Activated gamma-delta T cell treated with anti-CD3 and anti-CD28 coated beads, Interleukin-2, amount 50 U/mL, for 16 hours (primary cell): Measurements from ENCODE around the gene RIMBP2.
"Not testable (repeated sequence)": the region's sequence is repeated elsewhere in the genome, so short reads cannot be mapped to it uniquely, and the experiment has no call there.

Experiments used
- DNase-seq: peaks from one replicate; pipeline ENCODE4 v3.0.0-alpha.2; 2020; ENCODE audit warnings: low read depth

Gene RIMBP2

DNA sequence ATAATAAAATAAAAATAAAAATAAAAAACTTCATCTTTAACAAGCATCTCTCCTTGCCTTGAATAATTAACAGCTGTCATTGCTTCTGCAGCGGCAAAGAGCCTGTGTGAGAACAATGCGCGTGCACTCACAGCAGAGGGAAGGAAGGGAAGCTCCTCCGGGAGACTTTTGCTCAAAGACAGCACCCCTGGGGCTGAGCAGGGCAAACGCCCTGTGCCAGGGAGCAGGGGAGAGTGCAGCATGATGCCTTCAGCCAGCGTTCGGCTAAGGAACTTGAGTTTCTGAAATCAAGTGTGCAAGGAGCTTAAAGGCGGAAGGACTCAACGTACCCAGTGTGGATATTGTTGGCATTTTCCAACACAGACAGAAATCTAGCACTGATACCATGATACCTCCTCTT, 120.5 kb downstream of the RIMBP2 start:
- DNase-seq, result no peak

DNA sequence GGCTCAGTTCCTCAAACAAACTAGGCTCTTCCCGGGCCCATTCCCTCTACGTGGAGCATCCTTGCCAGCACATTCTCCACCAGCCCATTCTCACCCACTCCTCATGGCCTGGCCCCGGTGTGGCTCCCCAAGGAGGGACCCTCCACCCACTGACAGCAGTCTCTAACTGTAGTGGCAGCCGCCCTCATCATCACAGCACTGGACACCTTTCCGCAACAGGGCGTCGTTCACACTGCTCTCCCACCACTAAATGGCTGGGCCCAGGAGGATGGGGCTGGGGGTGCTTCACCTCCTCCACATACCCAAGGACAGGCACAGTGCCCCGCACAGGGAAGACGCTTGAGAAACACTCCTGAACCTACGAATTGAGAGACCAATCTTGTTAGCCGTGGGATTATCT, 123.0 kb downstream of the RIMBP2 start:
- no peak for DNase-seq

DNA sequence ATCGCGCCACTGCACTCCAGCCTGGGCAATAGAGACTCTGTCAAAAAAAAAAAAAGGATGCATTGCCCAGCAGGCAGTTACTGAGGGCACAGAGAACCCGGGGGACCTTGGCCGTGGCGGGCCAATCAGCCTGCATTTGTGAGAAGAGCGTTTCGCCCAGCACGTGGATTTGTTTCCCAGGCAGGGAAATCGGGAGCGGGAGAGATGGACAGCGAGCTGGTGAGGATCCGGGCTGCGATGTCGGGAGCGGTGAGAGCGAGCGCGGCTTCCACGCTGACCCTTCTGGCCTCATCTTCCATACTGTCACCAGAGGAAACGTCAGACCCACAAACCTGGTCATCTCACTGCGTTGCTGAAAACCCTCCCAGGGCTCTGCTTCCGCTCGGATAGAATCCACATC, 123.5 kb downstream of the RIMBP2 start:
- DNase-seq, result no peak

DNA sequence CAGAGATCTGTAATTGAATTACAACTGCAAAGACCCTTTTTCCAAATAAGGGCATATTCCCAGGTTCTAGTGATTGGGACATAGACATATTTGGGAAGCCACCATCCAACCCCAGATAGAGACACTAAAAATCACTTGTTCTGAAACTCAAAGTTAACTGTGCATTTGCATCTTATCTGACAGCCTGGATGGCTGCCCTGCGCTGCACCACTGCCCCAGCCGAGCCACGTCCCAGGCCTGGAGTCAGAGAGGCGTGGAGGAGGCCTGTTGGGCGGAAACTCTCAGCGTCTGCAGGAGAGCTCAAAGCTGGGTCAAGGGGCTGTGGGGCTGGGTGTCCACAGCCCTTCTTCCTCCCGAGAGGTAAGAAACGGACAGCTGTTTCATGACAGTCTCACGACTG, 124.4 kb downstream of the RIMBP2 start:
- DNase-seq, result no peak

DNA sequence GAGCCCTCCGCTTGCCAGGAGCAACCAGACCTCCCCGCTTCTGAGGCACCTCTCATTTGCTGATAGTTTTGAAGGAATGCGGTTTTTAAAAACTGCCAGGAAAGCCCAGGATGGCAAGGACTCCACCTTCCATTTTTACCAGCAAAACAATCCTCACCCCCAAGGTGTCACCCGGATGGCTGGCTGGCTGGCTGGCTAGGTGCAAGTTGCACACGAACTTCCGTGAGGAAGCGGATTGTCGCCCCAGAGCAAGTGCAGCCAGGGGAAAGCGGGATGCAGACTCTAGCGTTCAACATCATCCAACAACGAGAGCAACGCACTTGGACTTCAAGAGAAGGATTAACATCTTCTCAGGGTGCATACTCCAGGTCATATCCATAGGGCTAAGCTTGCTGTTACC, 125.4 kb downstream of the RIMBP2 start:
- no peak for DNase-seq

DNA sequence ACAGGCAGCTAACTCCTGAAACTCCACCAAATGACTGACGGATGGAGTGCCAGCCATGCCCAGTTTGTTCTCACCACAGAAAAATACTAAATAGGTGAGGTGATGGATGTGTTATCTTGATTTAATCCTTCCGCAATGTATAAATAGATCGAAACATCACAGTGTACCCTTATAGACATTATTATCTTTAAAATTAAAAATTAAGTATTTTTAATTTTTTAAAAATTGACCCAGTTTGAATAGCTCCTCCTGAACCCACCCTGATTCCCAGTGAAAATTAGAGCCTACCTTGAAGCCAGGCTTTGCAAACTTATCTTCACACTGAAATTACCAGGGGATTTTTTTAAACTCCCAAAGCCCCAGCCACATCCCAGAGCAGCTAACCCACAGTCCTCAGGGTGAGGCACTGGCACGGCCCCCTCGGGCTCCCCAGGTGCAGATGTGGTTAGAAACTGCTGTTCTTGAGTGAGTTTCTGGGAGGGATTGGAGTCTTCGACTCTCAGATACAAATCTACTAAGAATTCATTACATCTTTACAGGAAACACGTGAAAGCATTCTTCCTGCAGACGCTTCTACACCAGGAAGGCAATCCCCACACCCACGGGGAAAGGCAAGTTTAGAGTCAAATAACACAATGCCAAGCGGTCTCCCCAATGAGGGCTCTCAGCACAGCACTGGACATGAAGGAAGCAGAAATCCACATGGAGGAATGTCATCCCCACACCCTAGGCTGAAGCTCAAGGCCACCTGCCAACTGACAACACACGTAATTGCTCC, 126.4 kb downstream of the RIMBP2 start:
- no peak for DNase-seq

DNA sequence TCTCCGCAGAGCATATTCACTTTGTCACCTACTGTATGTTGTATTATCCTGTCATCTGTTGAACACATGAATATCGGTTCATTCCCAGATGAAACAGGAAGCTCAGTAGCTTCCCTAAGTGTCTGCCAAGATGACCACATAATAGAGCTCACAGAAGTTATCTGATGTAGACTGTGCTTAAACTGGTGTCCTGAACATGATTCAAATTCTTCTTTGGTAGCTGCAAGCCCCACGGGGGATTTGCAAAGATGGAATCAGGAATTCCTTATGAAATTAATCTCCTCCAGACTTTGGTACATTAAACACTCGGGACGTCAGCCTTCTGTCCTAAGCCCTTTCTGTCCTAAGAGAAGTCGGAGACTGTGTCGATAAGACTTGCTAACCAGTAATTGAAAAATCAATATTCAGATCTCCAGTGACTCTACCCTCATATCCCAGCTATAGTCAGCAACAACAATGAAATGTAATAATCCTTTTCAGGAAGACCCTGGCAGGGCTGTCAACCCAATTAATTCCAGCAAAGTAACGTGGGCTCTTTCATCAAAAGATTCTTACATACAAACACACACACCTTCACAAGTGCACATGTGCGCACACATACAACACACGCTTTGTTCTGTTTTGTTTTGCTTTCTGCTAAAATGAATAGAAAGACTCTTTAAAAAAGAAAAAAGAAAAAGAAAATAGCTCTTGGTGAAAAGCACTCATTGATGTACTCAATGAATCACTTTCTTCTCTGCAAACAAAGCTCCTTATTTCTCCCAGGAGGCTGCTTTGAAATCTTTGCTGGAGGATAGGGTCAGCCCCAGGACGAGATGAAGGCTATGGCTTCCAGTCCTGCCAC, 127.2 kb downstream of the RIMBP2 start:
- DNase-seq, result no peak

DNA sequence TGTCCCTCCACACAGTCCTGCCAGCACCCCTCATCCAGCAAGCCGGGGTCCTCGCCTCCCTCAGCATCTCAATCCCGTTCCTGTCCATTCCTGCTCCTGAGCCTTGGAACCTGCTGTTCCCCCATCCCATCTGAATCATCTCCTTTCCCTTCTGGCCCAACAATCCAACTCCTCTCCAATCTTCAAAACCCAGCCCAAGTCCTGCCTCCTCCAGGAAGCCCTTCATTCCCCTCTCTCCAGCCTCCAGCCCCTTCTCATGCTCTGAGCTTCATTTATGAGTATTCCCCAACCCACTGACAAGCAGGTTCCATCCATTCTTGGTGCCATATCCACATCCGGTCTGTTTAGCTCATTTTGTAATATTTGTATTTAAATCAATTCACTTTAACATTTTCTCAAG, 128.1 kb downstream of the RIMBP2 start:
- no peak for DNase-seq

DNA sequence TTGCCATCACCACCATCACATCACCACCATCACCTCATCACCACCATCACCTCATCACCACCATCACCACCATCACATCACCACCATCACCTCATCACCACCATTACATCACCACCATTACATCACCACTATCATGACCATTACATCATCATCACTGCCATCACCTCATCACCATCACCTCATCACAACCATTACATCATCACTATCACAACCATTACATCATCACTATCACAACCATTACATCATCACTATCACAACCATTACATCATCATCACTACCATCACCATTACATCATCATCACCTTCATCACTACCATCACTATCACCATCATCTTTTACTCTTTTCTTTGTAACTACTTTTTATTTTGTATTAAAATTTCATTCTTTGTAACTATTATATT, 131.6 kb downstream of the RIMBP2 start:
- not testable (repeated sequence) for DNase-seq

DNA sequence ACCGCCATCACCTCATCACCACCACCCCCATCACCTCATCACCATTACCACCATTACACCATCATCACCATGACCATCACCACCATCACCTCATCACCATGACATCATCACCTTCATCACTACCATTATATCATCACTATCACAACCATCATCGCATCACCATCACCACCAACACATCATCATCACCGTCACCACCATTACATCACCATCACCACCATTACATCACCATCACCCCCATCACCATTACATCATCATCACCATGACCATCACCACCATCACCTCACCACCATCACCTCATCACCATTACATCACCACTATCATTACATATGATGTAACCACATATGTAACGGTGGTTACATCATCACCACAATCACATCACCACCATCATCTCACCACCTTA, 132.3 kb downstream of the RIMBP2 start:
- DNase-seq, result no peak

DNA sequence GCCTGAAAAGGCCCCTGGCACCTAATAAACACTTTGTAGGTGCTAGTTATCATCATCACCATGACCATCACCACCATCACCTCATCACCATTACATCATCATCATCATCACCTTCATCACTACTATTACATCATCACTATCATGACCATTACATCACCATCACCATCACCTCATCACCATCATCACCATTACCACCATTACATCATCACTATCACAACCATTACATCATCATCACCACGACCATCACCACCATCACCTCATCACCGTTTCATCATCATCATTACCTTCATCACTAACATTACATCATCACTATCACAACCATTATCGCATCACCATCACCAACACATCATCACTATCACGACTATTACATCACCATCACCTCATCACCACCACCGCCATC, 132.8 kb downstream of the RIMBP2 start:
- DNase-seq, result no peak

DNA sequence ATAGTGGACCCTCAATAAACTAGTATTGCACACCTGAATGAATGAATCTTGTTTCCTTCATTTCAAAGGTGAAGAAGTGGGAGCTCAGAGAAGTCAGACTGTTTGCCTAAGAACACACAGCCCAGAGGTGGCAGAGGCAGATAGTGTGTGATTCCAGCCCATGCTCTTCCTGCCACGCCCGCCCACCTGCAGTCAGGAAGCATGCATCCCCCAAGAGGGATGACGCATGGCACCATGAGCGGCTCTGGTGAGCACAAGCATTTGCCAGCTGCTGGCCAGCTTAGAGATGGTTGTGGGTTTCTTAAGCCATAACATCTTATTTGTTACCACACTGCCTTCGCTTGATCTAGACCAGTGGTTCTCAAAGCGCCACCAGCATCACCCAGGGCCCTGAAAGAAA, 133.8 kb downstream of the RIMBP2 start:
- DNase-seq, result no peak

DNA sequence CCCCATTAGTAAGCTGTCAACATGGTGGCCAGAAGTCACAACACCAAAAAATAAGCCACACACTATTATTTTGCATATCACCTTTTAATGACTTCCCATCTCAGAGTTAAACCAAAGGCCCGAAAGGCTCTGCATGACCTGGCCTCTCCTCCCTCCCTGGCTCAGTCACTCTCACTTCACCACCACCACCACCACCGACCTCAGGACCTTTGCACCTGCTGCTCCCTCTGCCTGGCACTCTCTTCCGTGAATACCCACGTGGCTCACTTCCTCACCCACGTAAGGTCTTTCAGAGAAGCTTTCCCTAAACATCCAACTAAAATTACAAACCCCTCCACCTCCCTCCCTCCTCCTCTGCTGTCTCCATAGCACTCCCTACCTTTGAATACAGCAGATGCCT, 134.3 kb downstream of the RIMBP2 start:
- no peak for DNase-seq

DNA sequence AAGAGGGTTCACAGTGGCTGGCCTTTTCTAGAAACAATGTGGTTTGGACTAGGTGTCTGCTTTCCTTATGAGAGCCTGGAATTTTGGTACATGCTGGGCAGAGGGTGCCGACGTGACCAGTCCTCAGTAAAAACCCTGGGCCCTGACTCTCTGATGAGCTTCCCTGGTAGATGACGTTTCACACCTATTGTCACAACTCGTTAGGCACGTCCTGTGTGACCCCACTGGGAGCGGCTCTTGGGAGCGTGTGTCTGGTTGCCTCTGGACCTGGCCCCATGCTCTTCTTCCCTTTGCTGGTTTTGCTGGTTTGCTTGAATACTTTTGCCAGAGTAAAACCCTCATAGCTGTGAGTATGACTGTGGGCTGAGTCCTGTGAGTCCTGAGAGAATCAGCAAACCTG, 136.9 kb downstream of the RIMBP2 start:
- DNase-seq, result no peak

DNA sequence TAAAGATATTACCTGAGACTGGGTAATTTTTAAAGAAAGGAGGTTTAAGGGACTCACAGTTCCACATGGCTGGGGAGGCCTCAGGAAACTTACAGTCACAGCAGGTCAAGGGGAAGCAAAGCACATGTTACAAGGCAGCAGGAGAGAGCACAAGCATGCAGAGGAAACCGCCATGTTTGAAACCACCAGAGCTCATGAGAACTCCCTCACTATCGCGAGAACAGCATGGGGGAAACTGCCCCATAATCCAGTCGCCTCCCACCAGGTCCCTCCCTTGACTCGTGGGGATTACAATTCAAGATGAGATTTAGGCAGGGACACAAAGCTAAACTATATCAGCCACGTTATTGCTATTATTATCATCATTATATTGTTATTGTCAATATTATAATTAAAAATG, 138.7 kb downstream of the RIMBP2 start:
- DNase-seq, result no peak

DNA sequence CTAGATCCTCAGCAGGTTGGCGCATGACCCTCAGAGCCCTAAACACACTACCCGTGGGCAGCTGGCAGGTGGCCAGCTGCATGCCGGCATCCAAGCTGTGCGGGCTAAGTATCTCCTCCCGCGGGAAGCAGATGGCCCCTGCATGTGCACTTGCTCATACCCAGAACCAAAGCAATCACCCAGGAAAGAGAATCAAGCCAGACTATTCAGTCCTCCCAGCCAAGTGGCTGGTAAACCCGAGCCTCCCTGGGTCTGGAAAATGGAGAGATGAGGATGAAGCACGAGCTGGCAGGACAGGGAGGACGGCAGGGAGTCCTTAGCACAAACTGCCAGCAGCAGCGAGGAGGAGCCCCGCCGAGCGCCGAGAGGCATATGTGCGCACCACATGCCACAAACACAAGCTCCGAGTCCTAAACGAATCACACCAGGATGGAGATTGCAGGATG, 139.7 kb downstream of the RIMBP2 start:
- no peak for DNase-seq

DNA sequence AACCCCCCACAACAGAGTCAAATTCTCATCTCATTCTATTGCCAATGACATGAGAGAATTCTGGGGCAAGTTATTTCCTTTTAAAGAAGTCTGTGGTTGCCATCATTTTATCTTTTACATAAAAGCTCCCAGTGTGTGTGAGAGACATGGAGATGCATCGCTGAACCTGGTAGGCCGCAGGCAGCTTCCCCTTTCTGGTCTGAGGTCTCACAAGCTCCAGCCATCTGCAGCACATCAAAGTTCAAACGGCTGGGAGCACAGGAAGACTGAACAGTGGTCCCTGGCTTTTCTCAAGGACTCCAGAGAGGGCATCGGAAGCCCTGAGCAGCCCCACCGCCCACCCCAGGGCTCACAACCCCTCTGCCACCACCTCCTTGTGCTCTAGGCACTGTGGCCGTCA, 141.7 kb downstream of the RIMBP2 start:
- no peak for DNase-seq

DNA sequence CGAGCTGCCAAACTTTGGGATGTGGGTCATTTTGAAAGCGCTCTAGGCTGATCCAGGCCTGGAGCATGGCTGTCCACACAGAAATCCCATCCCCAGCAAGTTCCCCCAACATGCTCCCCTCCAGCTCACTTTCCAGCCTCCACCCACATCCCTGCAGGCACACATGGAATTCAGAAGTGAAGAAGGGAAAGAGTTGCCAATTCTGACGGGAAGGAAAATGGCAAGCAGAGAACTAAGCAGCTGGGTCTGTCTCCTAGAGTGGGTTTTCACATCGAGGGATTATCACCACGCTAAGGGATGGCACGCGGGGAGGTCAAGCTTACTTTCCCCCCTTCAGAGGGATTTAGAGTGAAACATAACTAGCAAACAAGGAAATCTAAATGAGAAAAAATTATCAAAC, 142.3 kb downstream of the RIMBP2 start:
- DNase-seq, result no peak

DNA sequence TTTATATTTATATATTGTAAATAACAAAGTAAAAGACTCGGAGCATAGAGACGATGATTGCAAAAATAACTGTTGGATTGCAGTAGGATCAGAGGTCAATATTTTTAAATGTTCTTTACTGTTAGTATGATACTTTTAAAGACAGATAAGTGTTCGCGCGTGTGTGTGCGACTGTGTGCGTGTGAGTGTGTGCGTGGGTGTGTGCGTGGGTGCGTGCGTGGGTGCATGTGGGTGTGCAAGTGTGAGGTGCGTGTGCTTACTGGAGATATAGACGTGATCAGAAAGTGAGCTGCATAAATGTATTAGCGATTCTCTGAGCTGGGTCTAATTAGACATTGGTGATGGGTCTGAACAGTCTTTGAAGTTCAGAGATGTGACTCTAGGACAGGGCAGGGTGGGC, 142.9 kb downstream of the RIMBP2 start:
- no peak for DNase-seq

DNA sequence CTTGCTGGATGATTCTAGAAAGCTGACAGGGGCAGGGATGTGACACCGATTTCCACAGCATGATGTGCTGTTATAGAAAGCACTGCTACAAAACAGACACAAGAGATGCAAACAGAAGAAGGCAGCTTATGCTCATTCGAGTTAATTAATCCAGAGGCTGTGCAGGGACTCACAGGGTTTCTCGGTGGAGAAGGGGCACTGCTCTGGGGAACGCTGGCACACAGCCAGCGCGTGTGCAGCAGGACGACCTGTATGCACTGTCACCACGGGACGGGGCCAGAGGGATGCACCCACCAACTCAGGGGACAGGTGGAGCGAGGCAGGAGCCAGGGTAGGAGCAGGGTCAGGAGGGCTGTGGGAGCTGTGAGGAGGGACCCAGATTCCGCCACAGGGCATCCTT, 143.5 kb downstream of the RIMBP2 start:
- DNase-seq, result no peak

DNA sequence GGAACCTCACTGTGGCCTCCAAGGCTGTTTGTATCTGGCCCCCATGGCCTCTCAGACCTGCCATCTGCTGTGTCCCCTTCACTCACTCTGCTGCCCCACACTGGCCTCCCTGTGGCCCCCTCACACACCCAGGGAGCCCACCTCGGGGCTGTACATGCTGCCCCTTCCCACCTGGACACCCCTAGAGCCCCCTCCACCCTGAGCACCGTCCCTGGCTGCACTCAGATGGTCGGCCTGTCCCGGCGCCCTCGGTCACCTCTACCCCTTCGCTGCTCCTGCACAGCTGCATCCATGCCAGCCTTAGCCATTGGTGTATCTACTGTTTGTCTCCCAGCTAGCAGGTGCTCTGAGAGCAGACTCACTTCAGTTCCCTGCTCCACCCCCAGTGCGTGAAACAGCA, 144.4 kb downstream of the RIMBP2 start:
- no peak for DNase-seq

DNA sequence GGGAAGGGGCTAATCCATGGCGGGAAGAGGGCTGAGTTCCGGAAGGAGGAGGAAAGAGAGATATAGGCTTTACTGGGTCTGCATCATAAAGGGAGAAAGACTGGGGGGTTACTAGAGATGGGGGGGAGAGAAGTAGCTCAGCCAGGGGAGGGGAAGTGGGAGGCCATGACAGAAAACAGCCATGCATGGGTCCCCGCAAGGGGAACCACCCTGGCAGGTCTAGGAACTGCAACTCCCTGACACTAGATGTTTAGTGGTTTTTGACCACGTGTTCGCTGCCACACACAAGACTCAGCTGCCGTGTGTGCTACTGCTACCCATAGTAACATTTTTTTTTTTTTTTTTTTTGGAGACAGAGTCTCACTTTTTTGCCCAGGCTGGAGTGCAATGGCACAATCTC, 145.0 kb downstream of the RIMBP2 start:
- DNase-seq, result no peak

DNA sequence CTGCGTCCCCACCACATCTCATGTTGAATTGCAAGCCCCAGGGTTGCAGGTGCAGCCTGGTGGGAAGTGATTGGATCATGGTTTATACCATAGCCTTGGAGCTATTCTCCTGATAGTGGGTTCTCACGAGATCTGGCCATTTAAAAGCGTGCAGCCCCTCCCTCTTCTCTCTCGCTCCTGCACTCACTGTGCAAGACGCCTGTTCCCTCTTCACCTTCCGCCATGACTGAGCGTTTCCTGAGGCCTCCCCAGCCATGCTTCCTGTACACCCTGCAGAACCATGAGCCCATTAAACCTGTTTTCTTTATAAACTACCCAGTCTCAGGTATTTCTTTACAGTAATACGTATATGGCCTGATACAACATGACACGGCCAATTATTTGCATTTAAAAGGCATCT, 146.6 kb downstream of the RIMBP2 start:
- DNase-seq, result no peak

DNA sequence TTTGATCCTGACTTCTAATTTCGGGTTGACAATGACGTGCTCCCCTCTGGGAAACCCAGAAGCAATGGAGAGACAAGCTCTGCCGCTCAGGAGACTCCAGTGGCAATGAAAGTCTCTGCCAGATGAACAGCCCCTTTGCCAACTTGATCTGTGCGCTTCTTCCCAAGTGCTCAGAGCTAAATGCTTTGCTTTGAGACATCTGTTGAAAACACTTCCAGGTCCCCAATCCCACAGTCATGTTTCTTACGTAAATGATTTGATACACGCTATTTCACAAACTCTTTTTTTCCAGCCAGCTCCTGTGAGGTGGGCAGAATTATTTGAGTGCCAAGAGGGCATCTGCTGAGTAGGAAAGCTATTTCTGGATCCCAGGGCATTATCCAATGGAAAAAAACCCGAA, 147.6 kb downstream of the RIMBP2 start:
- no peak for DNase-seq
